ENCODE results near the gene HABP4. TPM values are rescaled to one million over a fixed set of nuclear protein-coding genes. Genes with fewer than 3 reads are reported as not detected.
A peak's percentile ranks its signal among the peaks of the same experiment; 100 is the strongest.

HABP4 gene
- total RNA-seq, 2 donors from 2014 or later = 13.4 to 17.5 TPM

GRCh38 chr9:96442491-96442890, 7.5 kb upstream of the HABP4 start:
- no peak overlapping the region for H3K27ac Mint-ChIP-seq

GRCh38 chr9:96447406-96447805, 2.6 kb upstream of the HABP4 start:
- no peak for ATAC-seq (replicated peaks in 1 of 2)
- H3K27me3 Mint-ChIP-seq (ENCODE audit: low read depth) = peaks cover 22% of the 10 kb centered on the region
- H3K4me3 Mint-ChIP-seq = no peak overlapping the region
- peak overlapping the region; percentile 73 for H3K27ac Mint-ChIP-seq
- DNase-seq = no peak
- no peaks in the 10 kb centered on the region for H3K9me3 Mint-ChIP-seq
- H3K36me3 Mint-ChIP-seq (ENCODE audit: insufficient read depth in 2 of 2) = no peaks in the 10 kb centered on the region
- peaks cover 30% of the 10 kb centered on the region for H3K4me1 Mint-ChIP-seq (ENCODE audit: low read depth)

More at GRCh38 chr9:96442491-96442890, 7.5 kb upstream of the HABP4 start:
- no peaks in the 10 kb centered on the region for H3K36me3 Mint-ChIP-seq (ENCODE audit: insufficient read depth in 2 of 2)
- no peak overlapping the region for H3K4me3 Mint-ChIP-seq
- DNase-seq (no peak), ATAC-seq (replicated peaks in 1 of 2) (peak; percentile 34 to 38)
- no peaks in the 10 kb centered on the region for H3K27me3 Mint-ChIP-seq (ENCODE audit: low read depth)
- no peaks in the 10 kb centered on the region for H3K9me3 Mint-ChIP-seq
- H3K4me1 Mint-ChIP-seq (ENCODE audit: low read depth) = peaks cover 4% of the 10 kb centered on the region

GRCh38 chr9:96448546-96449170, 1.3 kb upstream of the HABP4 start:
- H3K27ac Mint-ChIP-seq = no peak overlapping the region
- ATAC-seq (replicated peaks in 1 of 2) (no peak), DNase-seq (no peak)
- H3K9me3 Mint-ChIP-seq = no peaks in the 10 kb centered on the region
- peaks cover 22% of the 10 kb centered on the region for H3K27me3 Mint-ChIP-seq (ENCODE audit: low read depth)
- H3K4me1 Mint-ChIP-seq (ENCODE audit: low read depth) = peaks cover 37% of the 10 kb centered on the region
- peak overlapping the region; percentile 77 to 83 for H3K4me3 Mint-ChIP-seq
- no peaks in the 10 kb centered on the region for H3K36me3 Mint-ChIP-seq (ENCODE audit: insufficient read depth in 2 of 2)

- H3K27ac Mint-ChIP-seq = no peak overlapping the region
- peak; percentile 9 to 17 for ATAC-seq (replicated peaks in 1 of 2)
Observed at GRCh38 chr9:96449523-96449844, 485 bp upstream of the HABP4 start.

GRCh38 chr9:96450613-96451528, 902 bp downstream of the HABP4 start:
- Mint-ChIP-seq H3K27me3 (ENCODE audit: low read depth) (peaks cover 22% of the 10 kb centered on the region), H3K9me3 (no peaks in the 10 kb centered on the region), H3K27ac (peak overlapping the region; percentile 65), H3K4me1 (ENCODE audit: low read depth) (peaks cover 40% of the 10 kb centered on the region), H3K36me3 (ENCODE audit: insufficient read depth in 2 of 2) (no peaks in the 10 kb centered on the region), H3K4me3 (peak overlapping the region; percentile 83 to 90)
- DNase-seq = peak; percentile 24 to 44
- ATAC-seq (replicated peaks in 1 of 2) = no peak

More at GRCh38 chr9:96449523-96449844, 485 bp upstream of the HABP4 start:
- Mint-ChIP-seq H3K4me3 (peak overlapping the region; percentile 77 to 83), H3K27me3 (ENCODE audit: low read depth) (peaks cover 22% of the 10 kb centered on the region), H3K4me1 (ENCODE audit: low read depth) (peaks cover 40% of the 10 kb centered on the region), H3K36me3 (ENCODE audit: insufficient read depth in 2 of 2) (no peaks in the 10 kb centered on the region), H3K9me3 (no peaks in the 10 kb centered on the region)
- DNase-seq = no peak

GRCh38 chr9:96453625-96454024, 3.7 kb downstream of the HABP4 start:
- Mint-ChIP-seq H3K9me3 (no peaks in the 10 kb centered on the region), H3K4me1 (ENCODE audit: low read depth) (peaks cover 29% of the 10 kb centered on the region), H3K27me3 (ENCODE audit: low read depth) (peaks cover 12% of the 10 kb centered on the region), H3K4me3 (peak overlapping the region in 1 of 2 donors; percentile 12), H3K27ac (no peak overlapping the region), H3K36me3 (ENCODE audit: insufficient read depth in 2 of 2) (no peaks in the 10 kb centered on the region)
- ATAC-seq (replicated peaks in 1 of 2) (no peak), DNase-seq (no peak)

GRCh38 chr9:96457266-96457665, 7.3 kb downstream of the HABP4 start:
- H3K36me3 Mint-ChIP-seq (ENCODE audit: insufficient read depth in 2 of 2) = peaks cover 0 to 4% of the 10 kb centered on the region in 2 donors
- no peak for ATAC-seq (replicated peaks in 1 of 2)

GRCh38 chr9:96458226-96458625, 8.3 kb downstream of the HABP4 start:
- no peaks in the 10 kb centered on the region for H3K27me3 Mint-ChIP-seq (ENCODE audit: low read depth)
- ATAC-seq (replicated peaks in 1 of 2) (no peak), DNase-seq (no peak)
- H3K36me3 Mint-ChIP-seq (ENCODE audit: insufficient read depth in 2 of 2) = peaks cover 0 to 4% of the 10 kb centered on the region in 2 donors
- peaks cover 16% of the 10 kb centered on the region for H3K4me1 Mint-ChIP-seq (ENCODE audit: low read depth)
- no peak overlapping the region for H3K27ac Mint-ChIP-seq
- H3K4me3 Mint-ChIP-seq = no peak overlapping the region
- H3K9me3 Mint-ChIP-seq = no peaks in the 10 kb centered on the region

More at GRCh38 chr9:96457266-96457665, 7.3 kb downstream of the HABP4 start:
- H3K27ac Mint-ChIP-seq = no peak overlapping the region
- DNase-seq = no peak
- H3K4me3 Mint-ChIP-seq = no peak overlapping the region
- H3K27me3 Mint-ChIP-seq (ENCODE audit: low read depth) = no peaks in the 10 kb centered on the region
- H3K9me3 Mint-ChIP-seq = no peaks in the 10 kb centered on the region
- peaks cover 20% of the 10 kb centered on the region for H3K4me1 Mint-ChIP-seq (ENCODE audit: low read depth)

- H3K27ac Mint-ChIP-seq = peak overlapping the region; percentile 44
- ATAC-seq (replicated peaks in 1 of 2) = peak in 1 of 2 donors; percentile 36
Observed at GRCh38 chr9:96459268-96460007, 9.5 kb downstream of the HABP4 start.

GRCh38 chr9:96460470-96460869, 10.5 kb downstream of the HABP4 start:
- Mint-ChIP-seq H3K36me3 (ENCODE audit: insufficient read depth in 2 of 2) (peaks cover 0 to 7% of the 10 kb centered on the region in 2 donors), H3K4me3 (no peak overlapping the region), H3K9me3 (no peaks in the 10 kb centered on the region), H3K27ac (no peak overlapping the region), H3K4me1 (ENCODE audit: low read depth) (peaks cover 9% of the 10 kb centered on the region), H3K27me3 (ENCODE audit: low read depth) (no peaks in the 10 kb centered on the region)
- ATAC-seq (replicated peaks in 1 of 2) = no peak
- no peak for DNase-seq

More at GRCh38 chr9:96459268-96460007, 9.5 kb downstream of the HABP4 start:
- H3K4me1 Mint-ChIP-seq (ENCODE audit: low read depth) = peaks cover 9% of the 10 kb centered on the region
- H3K27me3 Mint-ChIP-seq (ENCODE audit: low read depth) = no peaks in the 10 kb centered on the region
- DNase-seq = no peak
- no peak overlapping the region for H3K4me3 Mint-ChIP-seq
- H3K9me3 Mint-ChIP-seq = no peaks in the 10 kb centered on the region
- H3K36me3 Mint-ChIP-seq (ENCODE audit: insufficient read depth in 2 of 2) = peaks cover 0 to 4% of the 10 kb centered on the region in 2 donors

GRCh38 chr9:96460882-96461281, 10.9 kb downstream of the HABP4 start:
- DNase-seq (no peak), ATAC-seq (replicated peaks in 1 of 2) (no peak)
- peaks cover 0 to 10% of the 10 kb centered on the region in 2 donors for H3K36me3 Mint-ChIP-seq (ENCODE audit: insufficient read depth in 2 of 2)
- no peak overlapping the region for H3K4me3 Mint-ChIP-seq
- H3K27ac Mint-ChIP-seq = no peak overlapping the region
- H3K9me3 Mint-ChIP-seq = no peaks in the 10 kb centered on the region
- no peaks in the 10 kb centered on the region for H3K27me3 Mint-ChIP-seq (ENCODE audit: low read depth)
- H3K4me1 Mint-ChIP-seq (ENCODE audit: low read depth) = peaks cover 9% of the 10 kb centered on the region

GRCh38 chr9:96461336-96461735, 11.4 kb downstream of the HABP4 start:
- Mint-ChIP-seq H3K27me3 (ENCODE audit: low read depth) (no peaks in the 10 kb centered on the region), H3K27ac (no peak overlapping the region), H3K9me3 (no peaks in the 10 kb centered on the region), H3K4me3 (no peak overlapping the region), H3K4me1 (ENCODE audit: low read depth) (peaks cover 9% of the 10 kb centered on the region), H3K36me3 (ENCODE audit: insufficient read depth in 2 of 2) (peaks cover 0 to 10% of the 10 kb centered on the region in 2 donors)
- ATAC-seq (replicated peaks in 1 of 2) (no peak), DNase-seq (no peak)

GRCh38 chr9:96462541-96462940, 12.6 kb downstream of the HABP4 start:
- Mint-ChIP-seq H3K27ac (no peak overlapping the region), H3K9me3 (no peaks in the 10 kb centered on the region), H3K4me3 (no peak overlapping the region), H3K27me3 (ENCODE audit: low read depth) (no peaks in the 10 kb centered on the region), H3K36me3 (ENCODE audit: insufficient read depth in 2 of 2) (peaks cover 2 to 10% of the 10 kb centered on the region in 2 donors), H3K4me1 (ENCODE audit: low read depth) (peaks cover 9% of the 10 kb centered on the region)
- DNase-seq (no peak), ATAC-seq (replicated peaks in 1 of 2) (no peak)
